A549 (cell line): Measurements from ENCODE around the gene ADGRL1.
"Not testable (repeated sequence)": the region's sequence is repeated elsewhere in the genome, so short reads cannot be mapped to it uniquely, and the experiment has no call there.

Experiments used
- CTCF ChIP-seq: fragments of >200 bp; sonication (Bioruptor Twin); formaldehyde crosslinking; IDR thresholded peaks from 3 replicates; pipeline ENCODE4 v1.5.1; 2016
- HOXA7 ChIP-seq: fragments of 250-450 bp; sonication (Bioruptor Pico); IDR thresholded peaks from 2 replicates; pipeline ENCODE4 v1.5.0; 2020; ENCODE audit warnings: mild to moderate bottlenecking, moderate library complexity
- JUN ChIP-seq, 2 experiments: fragments of >200 bp; sonication (Bioruptor Twin); formaldehyde crosslinking; IDR thresholded peaks; 2 replicates in 1 of 2; 3 replicates in 1 of 2; pipeline ENCODE4 v1.6.1; 2016 to 2017
- PBX3 ChIP-seq: IDR thresholded peaks from 2 replicates; pipeline ENCODE4 v1.6.1; 2012
- POLR2A ChIP-seq: IDR thresholded peaks from 2 replicates; pipeline ENCODE4 v1.6.1; 2012; ENCODE audit warnings: mild to moderate bottlenecking, low read length
- SMC3 ChIP-seq: fragments of >200 bp; sonication (Bioruptor Twin); formaldehyde crosslinking; IDR thresholded peaks from 3 replicates; pipeline ENCODE4 v1.6.1; 2018; ENCODE audit warnings: inconsistent platforms

GRCh38 chr19:14228446-14229071 is 22.6 kb upstream of the ADGRL1 start:
- not testable (repeated sequence) for TF ChIP-seq JUN (IDR thresholded peaks at IDR 0.05); CTCF; HOXA7 (CRISPR knock-in tag); SMC3; PBX3; POLR2A
